ENCODE measurements around the gene WDR1. TPM values are rescaled to one million over a fixed set of nuclear protein-coding genes. Genes with fewer than 3 reads are reported as not detected.

WDR1 gene
- total and polyA plus RNA-seq, 2 donors from 2014 or later, result 176 to 313 TPM

DNA sequence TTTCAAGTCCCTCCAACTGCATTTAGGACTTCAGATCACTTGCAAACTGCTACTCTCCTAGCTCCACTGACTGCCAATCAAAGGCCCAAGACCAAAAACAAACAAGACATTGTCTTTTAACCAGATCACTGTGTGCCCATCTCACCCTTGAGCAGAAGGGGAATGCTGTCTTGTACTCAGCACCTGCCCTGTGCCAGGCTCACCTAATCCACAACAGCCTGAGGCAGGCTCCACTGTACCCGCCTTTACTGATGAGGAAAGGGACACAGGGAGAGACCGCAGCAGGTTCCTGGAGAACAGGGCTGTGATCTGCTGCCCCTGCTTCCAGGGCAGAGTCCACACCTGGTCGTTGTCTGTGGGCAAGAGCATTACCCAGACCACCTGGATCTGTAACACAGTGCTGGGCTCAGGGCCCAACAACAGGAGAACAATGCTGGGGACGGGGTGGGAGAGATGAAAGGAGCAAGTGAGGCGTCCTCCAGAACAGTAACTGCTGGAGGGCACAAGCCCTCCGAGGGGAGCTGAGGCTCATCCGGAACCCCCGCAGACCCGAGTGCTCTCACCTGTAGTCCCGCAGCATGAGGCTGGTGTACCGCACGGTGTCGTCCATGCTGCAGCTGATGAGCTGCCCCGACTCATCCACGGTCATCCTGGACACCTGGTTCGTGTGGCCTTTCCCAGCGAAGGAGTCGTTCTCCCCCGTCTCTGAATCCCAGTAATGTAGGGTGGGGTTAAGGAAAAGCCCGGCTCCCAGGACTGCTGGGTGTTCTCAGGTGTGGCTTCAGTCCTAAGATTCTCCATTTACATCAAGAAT, 33.9 kb downstream of the WDR1 start:
- TF ChIP-seq, protein P1, sequence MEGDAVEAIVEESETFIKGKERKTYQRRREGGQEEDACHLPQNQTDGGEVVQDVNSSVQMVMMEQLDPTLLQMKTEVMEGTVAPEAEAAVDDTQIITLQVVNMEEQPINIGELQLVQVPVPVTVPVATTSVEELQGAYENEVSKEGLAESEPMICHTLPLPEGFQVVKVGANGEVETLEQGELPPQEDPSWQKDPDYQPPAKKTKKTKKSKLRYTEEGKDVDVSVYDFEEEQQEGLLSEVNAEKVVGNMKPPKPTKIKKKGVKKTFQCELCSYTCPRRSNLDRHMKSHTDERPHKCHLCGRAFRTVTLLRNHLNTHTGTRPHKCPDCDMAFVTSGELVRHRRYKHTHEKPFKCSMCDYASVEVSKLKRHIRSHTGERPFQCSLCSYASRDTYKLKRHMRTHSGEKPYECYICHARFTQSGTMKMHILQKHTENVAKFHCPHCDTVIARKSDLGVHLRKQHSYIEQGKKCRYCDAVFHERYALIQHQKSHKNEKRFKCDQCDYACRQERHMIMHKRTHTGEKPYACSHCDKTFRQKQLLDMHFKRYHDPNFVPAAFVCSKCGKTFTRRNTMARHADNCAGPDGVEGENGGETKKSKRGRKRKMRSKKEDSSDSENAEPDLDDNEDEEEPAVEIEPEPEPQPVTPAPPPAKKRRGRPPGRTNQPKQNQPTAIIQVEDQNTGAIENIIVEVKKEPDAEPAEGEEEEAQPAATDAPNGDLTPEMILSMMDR (IDR thresholded peaks at IDR 0.05; ENCODE audit: borderline replicate concordance, extremely low read depth, insufficient read depth), result no peak
- no peaks in the 10 kb centered on the region for H3K27me3 ChIP-seq (ENCODE audit: control insufficient read depth, insufficient read depth, low read length)
- H3K36me3 ChIP-seq (ENCODE audit: control insufficient read depth in 2 of 3, insufficient read depth in 3 of 3, low read length in 3 of 3), result peaks cover 5 to 86% (median 70%) of the 10 kb centered on the region in 3 donors
- DNase-seq (peak in 1 of 5 donors; percentile 51), FAIRE-seq (no peak)
- H3K9me3 ChIP-seq (ENCODE audit: control insufficient read depth in 2 of 3, insufficient read depth in 1 of 3, low read length in 3 of 3), result no peaks in the 10 kb centered on the region
- H3K9ac ChIP-seq (ENCODE audit: low read length in 3 of 3), result no peak overlapping the region
- H3K4me3 ChIP-seq (ENCODE audit: low read length in 3 of 3), result no peak overlapping the region
- H3K27ac ChIP-seq (ENCODE audit: low read depth in 2 of 2, low read length in 2 of 2), result no peak overlapping the region
- intact Hi-C loops (cut with DNase I), result no loop called here
- H3K4me1 ChIP-seq (ENCODE audit: control insufficient read depth in 2 of 3, insufficient read depth in 2 of 3, low read depth in 1 of 3, low read length in 3 of 3), result peaks cover 0 to 10% (median 0%) of the 10 kb centered on the region in 3 donors

DNA sequence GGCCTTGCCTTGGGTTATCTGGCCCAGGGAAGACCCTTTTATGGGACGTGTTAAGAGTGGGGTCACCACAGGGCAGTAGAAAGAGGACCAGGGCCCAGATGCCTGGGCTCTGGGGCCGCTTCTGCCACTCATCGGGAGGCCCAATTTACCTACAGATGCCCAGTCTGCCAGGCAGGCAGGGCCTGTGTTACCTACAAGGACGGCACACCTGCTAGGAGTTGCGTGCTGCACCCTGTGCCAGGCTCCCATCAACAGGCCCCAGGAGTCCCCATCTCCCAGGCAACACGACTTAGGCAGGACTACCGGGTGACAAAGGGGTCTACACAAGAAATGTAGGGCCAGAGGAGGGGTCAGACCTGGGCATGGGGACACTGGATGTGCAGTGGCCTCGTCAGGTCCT, 34.6 kb downstream of the WDR1 start:
- peaks cover 0 to 6% (median 0%) of the 10 kb centered on the region in 3 donors for H3K4me1 ChIP-seq (ENCODE audit: control insufficient read depth in 2 of 3, insufficient read depth in 2 of 3, low read depth in 1 of 3, low read length in 3 of 3)
- DNase-seq, result peak in 1 of 5 donors; percentile 72
- FAIRE-seq, result no peak
- H3K27ac ChIP-seq (ENCODE audit: low read depth in 2 of 2, low read length in 2 of 2), result no peak overlapping the region
- no peak overlapping the region for H3K4me3 ChIP-seq (ENCODE audit: low read length in 3 of 3)
- intact Hi-C loops (cut with DNase I), result no loop called here
- H3K9ac ChIP-seq (ENCODE audit: low read length in 3 of 3), result no peak overlapping the region
- TF ChIP-seq, protein P1 (IDR thresholded peaks at IDR 0.05; ENCODE audit: borderline replicate concordance, extremely low read depth, insufficient read depth), result no peak
- H3K36me3 ChIP-seq (ENCODE audit: control insufficient read depth in 2 of 3, insufficient read depth in 3 of 3, low read length in 3 of 3), result peaks cover 3 to 86% (median 69%) of the 10 kb centered on the region in 3 donors
- H3K9me3 ChIP-seq (ENCODE audit: control insufficient read depth in 2 of 3, insufficient read depth in 1 of 3, low read length in 3 of 3), result no peaks in the 10 kb centered on the region
- H3K27me3 ChIP-seq (ENCODE audit: control insufficient read depth, insufficient read depth, low read length), result no peaks in the 10 kb centered on the region

DNA sequence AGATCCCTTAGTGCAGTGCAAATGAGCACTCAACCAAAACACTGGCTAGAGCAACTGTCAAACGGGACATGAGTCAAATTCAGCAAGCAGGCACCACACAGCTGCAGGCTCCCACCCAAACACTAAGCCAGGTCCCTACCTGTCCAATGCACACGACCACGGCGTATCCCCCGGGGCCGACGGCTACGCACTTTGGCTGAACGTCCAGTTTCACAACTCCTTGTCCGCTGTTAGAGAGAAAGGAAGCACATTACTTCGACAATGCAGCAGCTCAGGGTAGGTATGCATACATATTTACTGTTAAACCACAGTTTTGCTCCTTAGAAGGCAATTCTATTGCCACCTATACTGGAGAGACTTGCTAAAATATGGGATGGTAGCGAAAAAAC, 35.4 kb downstream of the WDR1 start:
- H3K36me3 ChIP-seq (ENCODE audit: control insufficient read depth in 2 of 3, insufficient read depth in 3 of 3, low read length in 3 of 3), result peaks cover 3 to 86% (median 68%) of the 10 kb centered on the region in 3 donors
- H3K4me1 ChIP-seq (ENCODE audit: control insufficient read depth in 2 of 3, insufficient read depth in 2 of 3, low read depth in 1 of 3, low read length in 3 of 3), result peaks cover 0 to 6% (median 0%) of the 10 kb centered on the region in 3 donors
- intact Hi-C loops (cut with DNase I), result no loop called here
- no peak overlapping the region for H3K27ac ChIP-seq (ENCODE audit: low read depth in 2 of 2, low read length in 2 of 2)
- TF ChIP-seq, protein P1 (IDR thresholded peaks at IDR 0.05; ENCODE audit: borderline replicate concordance, extremely low read depth, insufficient read depth), result no peak
- DNase-seq (peak in 1 of 5 donors; percentile 32), FAIRE-seq (no peak)
- no peaks in the 10 kb centered on the region for H3K9me3 ChIP-seq (ENCODE audit: control insufficient read depth in 2 of 3, insufficient read depth in 1 of 3, low read length in 3 of 3)
- H3K4me3 ChIP-seq (ENCODE audit: low read length in 3 of 3), result no peak overlapping the region
- H3K27me3 ChIP-seq (ENCODE audit: control insufficient read depth, insufficient read depth, low read length), result no peaks in the 10 kb centered on the region
- no peak overlapping the region for H3K9ac ChIP-seq (ENCODE audit: low read length in 3 of 3)

Data from kidney (tissue), 14 donors.